ENCODE data around the gene PI4K2A.

DNA sequence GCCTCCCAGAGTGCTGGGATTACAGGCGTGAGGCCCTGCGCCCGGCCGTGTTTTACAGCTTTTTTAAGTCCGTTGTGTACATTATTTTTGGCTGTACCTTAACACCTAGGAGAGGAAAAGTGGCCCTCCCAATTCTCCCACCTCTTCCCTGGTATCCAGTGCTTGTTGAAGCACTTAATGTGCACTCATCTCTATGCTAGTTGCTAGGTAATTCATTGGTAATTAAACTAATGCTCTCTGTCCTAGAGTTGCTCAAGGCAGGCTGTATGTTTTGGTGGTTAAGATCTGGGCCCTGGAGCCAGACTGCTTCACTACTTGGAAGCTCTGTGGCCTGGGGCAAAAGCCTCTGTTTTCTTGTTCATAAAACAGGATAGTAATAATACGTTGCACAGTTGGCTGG is 27.0 kb downstream of the PI4K2A start:
- TF ChIP-seq POLR2AphosphoS5 (IDR thresholded peaks at IDR 0.05; ENCODE audit: low read depth, low read length) (no peak), TAF1 (IDR thresholded peaks at IDR 0.05; ENCODE audit: borderline replicate concordance, low read depth, low read length) (no peak), POLR2A (IDR thresholded peaks at IDR 0.05; ENCODE audit: low read depth, low read length) (no peak)
